ENCODE data around the gene SLC7A14.

DNA sequence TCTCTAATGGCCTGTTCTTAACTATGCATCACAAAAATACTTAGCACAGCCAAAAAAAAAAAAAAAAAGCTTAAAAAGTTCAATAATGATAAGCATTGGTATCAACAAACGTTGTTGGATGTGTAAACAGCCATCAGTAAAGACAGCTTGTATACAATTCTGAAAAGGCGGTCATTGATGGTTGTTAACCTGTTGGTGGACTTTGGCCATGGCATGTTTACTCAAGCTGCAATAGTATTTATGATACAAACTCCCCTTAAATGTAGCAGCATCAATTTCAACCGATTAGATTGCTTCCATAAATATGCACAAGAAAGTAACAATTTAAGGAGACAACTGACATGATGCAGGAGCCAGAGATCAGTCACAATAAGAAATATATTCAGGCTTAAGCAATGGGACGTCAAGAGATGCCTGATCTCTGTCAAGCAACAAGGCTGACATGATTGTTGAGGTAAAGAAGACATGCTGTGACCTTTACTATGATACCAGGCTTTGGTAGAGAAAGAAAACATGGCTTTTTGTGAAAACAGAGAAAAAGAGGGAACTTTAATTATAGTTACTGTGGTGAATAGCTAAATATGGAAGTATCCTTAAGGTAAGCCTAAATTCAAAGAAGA, 14.2 kb upstream of the SLC7A14 start:
- TF ChIP-seq, protein P1, sequence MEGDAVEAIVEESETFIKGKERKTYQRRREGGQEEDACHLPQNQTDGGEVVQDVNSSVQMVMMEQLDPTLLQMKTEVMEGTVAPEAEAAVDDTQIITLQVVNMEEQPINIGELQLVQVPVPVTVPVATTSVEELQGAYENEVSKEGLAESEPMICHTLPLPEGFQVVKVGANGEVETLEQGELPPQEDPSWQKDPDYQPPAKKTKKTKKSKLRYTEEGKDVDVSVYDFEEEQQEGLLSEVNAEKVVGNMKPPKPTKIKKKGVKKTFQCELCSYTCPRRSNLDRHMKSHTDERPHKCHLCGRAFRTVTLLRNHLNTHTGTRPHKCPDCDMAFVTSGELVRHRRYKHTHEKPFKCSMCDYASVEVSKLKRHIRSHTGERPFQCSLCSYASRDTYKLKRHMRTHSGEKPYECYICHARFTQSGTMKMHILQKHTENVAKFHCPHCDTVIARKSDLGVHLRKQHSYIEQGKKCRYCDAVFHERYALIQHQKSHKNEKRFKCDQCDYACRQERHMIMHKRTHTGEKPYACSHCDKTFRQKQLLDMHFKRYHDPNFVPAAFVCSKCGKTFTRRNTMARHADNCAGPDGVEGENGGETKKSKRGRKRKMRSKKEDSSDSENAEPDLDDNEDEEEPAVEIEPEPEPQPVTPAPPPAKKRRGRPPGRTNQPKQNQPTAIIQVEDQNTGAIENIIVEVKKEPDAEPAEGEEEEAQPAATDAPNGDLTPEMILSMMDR (IDR thresholded peaks at IDR 0.05) = no peak
- no peak for TF ChIP-seq EZH2 (IDR thresholded peaks at IDR 0.05; ENCODE audit: borderline replicate concordance, insufficient read depth, low read depth, low read length, poor library complexity, severe bottlenecking)
